GM21360 (cell line): ENCODE results near the gene GCH1.
"Not testable (repeated sequence)": the region's sequence is repeated elsewhere in the genome, so short reads cannot be mapped to it uniquely, and the experiment has no call there.

Experiments used
- ATAC-seq: cut with Tn5 transposase; IDR thresholded peaks from one replicate; pipeline ENCODE4 v1.9.1; 2021; ENCODE audit warnings: mild to moderate bottlenecking, moderate library complexity; ENCODE audit not compliant: unreplicated experiment

GCH1 gene

DNA sequence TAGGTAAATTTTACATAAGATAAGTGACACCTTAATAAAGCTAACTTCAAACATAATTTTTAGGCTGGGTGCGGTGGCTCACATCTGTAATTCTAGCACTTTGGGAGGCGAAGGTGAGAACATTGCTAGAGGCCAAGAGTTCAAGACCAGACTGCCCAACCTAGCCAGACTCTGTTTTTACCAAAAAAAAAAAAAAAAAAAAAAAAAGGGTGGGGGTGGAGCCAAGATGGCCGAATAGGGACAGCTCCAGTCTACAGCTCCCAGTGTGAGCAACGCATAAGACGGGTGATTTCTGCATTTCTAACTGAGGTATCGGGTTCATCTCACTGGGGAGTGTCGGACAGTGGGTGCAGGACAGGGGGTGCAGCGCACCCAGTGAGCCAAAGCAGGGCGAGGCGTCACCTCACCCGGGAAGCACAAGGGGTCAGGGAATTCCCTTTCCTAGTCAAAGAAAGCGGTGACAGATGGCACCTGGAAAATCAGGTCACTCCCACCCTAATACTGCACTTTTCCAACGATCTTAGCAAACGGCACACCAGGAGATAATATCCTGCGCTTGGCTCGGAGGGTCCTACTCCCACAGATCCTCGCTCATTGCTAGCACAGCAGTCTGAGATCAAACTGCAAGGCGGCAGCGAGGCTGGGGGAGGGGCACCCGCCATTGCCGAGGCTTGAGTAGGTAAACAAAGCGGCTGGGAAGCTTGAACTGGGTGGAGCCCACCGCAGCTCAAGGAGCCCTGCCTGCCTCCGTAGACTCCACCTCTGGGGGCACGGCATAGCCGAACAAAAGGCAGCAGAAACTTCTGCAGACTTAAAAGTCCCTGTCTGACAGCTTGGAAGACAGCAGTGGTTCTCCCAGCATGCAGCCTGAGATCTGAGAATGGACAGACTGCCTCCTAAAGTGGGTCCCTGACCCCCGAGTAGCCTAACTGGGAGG, 32.2 kb downstream of the GCH1 start:
- ATAC-seq = not testable (repeated sequence)

DNA sequence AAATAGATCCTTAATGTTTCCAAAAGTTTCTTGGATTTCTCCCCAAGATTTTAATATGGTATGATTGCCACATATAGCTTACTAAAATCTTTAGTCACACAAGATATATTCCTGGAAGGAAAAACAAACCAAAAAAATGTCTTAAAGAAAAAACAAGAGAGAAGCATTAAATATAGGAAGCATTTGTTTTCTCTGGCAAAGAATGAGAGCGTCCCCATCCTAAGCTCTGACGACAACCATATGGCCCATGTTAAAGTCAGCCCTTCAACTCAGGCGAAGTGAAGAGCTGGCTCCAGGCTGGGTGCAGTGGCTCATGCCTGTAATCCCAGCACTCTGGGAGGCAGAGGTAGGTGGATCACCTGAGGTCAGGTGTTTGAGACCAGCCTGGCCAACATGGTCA, 35.6 kb downstream of the GCH1 start:
- no peak for ATAC-seq

DNA sequence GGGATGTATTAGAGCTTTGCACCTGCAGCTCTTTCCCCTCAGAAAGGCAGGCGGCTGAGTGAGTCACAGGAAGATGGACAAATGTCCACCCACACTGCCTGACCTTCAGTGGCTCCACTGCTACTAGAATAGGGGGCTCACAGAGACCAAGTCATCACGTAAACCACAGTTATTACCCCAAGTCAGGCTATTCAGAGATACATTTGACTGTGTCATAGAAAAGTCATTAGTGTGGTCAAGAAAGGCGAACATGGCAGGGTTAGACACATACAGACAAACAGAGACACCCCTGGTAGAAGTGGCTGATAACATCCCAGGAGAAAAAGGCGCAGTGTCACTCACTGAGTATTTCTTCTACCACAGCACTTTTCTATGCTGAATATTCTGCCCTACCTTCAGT, 36.0 kb downstream of the GCH1 start:
- ATAC-seq = no peak

GRCh38 chr14:54864526-54864925, 38.1 kb downstream of the GCH1 start:
- ATAC-seq = no peak

DNA sequence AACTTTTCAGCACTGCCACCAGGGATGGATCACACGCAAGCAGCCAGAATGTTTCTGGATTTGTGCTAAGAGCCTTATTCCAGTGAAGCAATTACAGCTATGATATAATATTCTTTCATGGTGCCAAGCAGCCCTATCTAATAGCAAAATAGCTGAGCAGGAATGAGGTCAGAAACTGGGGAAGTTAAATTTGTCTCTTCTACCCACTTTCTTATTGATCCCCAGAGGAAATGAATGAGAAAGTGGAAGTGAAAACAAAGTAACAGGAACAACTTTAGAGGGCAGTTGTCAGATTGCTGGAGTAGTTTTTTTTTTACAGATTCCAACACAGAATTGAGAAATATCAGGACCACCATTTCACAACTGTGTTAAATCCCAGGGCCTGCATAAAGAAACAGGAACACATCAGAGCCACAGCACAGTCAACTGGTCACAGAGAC, 44.8 kb downstream of the GCH1 start:
- ATAC-seq = peak; percentile 78

DNA sequence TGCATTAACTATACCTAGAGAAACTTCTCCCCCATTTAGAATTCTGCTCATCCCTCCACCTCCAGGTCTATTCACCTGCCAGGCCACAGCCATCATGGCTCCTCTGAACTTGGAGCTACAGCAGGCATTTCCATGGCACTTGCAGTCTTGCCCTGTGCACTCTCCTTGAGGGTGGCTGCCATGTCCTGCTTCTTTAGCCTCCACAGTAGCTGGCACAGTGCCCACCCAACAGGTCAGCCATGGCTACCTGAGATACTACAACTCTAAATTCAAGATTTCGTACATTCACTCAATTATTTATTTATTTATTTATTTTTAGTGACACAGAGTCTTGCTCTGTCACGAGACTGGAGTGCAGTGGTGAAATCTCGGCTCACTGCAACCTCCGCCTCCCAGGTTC, 46.5 kb downstream of the GCH1 start:
- ATAC-seq = no peak

DNA sequence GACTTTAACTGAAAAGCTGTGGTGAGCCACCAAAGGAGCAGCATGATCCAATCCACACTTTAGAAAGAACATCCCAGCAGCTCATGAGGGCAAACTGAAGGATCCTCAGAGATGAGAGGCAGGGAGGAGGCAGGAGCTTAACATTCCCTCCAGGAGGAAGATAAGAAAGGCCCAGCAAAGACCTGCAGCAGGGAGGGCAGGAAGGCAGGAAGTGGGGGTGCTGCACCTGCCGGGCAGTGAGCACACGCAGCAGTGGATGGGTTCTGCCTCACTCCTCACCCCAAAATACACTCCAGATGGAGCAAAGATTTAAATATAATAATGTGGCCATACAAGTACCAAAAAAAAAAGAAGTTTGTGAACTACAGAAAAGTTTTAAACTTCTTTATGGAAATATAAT, 48.4 kb downstream of the GCH1 start:
- no peak for ATAC-seq

DNA sequence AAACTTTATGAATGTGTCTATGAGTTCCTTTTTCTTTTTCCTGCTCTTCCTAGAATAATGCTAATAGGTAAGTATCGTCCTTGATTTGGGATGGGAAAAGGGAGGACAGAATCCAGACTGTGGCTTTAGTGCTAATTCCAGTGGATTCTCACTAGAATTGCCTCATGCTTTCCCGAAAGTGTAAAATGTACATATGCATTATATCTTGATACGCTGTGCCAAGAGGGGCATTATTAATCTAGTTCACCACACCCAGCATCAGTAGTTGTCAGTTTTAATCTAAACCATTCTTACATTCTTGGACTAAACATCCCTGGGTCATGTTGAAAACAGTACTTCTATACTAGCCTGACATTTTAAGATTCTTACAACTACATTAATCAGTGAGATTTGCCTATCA, 49.3 kb downstream of the GCH1 start:
- no peak for ATAC-seq

- no peak for ATAC-seq
Observed at GRCh38 chr14:54852215-54852614, 50.4 kb downstream of the GCH1 start.

DNA sequence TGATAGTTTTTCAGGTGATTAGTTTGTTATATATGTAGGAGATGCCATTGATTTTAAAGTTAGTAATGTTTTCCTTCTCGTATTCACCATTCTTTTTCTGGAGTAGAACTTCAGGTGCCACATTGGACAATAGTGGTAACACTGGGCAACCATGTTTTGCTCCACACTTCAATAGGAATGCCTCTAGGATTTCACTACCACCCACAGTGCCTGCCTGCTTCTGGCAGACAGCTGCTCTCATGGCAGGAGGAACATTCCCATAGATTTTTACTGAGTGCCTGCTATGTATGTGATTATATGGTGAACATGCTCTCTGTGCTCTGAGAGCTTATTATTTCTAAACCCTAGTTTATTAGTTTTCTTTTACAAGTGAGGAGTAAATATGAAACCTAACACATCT, 53.7 kb downstream of the GCH1 start:
- no peak for ATAC-seq

- ATAC-seq = no peak
Observed at GRCh38 chr14:54845641-54846040, 57.0 kb downstream of the GCH1 start.

GRCh38 chr14:54844479-54844878, 58.1 kb downstream of the GCH1 start:
- no peak for ATAC-seq

- ATAC-seq = no peak
Observed at GRCh38 chr14:54840798-54841197, 61.8 kb downstream of the GCH1 start.

DNA sequence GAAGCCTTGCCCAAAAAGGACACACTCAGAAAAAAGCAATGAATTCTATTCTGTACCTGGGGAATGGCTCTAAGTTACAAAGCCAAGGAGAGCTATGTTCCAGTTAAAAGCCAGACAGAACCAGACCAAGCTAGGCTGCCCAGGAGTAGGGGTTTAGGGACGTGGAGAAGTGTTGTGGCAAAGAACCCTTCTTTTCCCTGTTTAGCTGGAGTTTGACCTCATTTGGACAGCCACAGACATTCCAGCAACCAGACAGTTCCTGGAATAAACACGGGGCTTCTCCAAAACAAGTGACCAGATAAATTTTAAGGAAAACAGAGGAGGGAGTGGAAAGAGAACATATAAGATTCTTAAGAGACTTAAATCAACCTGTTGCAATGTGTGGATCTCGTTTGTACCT, 62.3 kb downstream of the GCH1 start:
- ATAC-seq = no peak

DNA sequence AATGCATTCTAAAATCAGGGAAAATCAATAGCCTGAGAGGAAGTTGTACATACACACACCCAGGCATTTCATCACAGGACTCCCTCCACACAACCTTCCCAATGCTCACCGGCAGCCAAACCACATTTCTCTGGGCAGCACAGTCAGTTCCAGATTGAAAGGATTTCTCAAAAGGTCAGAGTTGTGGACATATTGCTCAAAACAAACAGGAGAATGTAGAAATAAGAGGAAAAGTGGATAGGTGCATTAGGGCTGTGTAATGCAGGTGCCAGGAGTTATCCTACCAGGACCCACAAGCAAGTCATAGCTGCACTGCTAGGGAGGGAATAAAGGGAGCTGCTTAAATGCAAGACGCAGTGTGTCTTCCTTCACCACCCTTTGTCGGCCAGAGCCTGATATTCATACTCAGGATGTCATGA, 62.9 kb downstream of the GCH1 start:
- no peak for ATAC-seq

DNA sequence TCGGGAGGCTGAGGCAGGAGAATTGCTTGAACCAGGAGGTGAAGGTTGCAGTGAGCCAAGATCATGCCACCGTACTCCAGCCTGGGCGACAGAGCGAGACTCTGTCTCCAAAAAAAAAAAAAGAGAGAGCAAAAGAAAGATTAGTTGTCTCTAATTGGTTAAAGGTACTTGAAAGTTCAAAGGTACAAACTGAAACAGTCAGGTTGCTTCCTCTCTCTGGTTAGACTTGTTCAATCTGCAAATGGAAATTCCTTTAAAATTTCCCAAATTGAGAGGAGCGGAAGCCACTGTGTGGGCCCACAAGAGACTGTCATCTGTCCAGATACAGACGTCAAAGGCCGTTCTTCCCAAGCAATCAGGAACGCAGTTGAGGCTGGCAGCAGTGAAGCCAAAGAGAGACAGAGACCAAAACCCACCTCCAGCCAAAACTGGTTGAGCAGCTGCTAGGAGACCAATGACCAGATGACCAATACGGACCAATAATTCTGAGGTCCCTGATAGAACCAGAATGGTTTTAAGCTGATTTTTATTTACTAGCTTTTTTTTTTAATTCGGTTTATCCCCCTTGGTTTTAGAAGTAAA, 63.6 kb downstream of the GCH1 start:
- no peak for ATAC-seq

- no peak for ATAC-seq
Observed at GRCh38 chr14:54837508-54838149, 65.0 kb downstream of the GCH1 start.

DNA sequence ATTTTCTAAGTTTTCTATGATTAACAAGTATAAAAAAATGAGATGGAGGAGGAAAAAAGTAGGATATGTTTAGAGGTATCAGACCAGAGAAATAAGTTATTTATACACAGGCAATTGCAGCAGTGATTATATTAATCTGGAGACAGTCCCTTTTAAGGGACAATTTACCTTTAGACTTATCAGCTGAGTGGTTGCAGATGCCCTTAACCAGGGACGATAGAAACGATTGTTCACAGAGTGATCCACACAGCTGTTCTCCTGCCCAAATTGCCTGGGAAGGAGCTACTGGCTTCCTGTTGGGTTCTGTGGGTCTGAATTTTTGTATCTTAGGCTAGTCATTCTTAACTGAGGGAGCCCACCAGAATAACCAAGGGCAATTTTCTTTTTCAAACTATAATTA, 66.4 kb downstream of the GCH1 start:
- no peak for ATAC-seq

DNA sequence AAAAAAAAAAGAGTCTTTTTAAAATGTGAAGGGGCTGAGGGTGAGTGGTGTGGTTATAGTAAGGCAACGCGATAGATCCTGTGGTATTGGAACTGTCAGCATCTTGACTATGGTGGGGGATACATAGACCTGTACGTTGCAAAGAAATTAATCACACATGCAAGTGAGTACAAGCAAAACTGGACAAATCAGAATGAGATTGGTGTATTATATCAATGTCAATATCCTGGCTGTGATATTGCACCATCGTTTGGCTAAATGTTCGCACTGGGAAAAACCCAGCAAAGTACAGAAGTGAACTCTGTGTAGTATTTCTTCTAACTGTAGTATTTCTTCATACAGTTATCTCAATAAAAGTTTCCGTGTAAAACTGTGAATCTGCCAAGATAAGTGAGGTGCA, 67.9 kb downstream of the GCH1 start:
- ATAC-seq = no peak

GRCh38 chr14:54834081-54834480, 68.5 kb downstream of the GCH1 start:
- no peak for ATAC-seq

- no peak for ATAC-seq
Observed at GRCh38 chr14:54830650-54831049, 72.0 kb downstream of the GCH1 start.
